A204.1 (cell line): ENCODE results near the gene FAM193A.
"Not testable (repeated sequence)": the region's sequence is repeated elsewhere in the genome, so short reads cannot be mapped to it uniquely, and the experiment has no call there.

Experiments
- FAIRE-seq: peaks from 2 replicates; lab custom pipeline; 2012; peaks lifted over from hg19 to GRCh38; lab: Jason Lieb, UNC

The FAM193A gene

GRCh38 chr4:2578106-2578505 is 41.7 kb downstream of the FAM193A start:
- FAIRE-seq, result no peak

- no peak for FAIRE-seq
Observed at GRCh38 chr4:2579910-2580309, 43.5 kb downstream of the FAM193A start.

GRCh38 chr4:2583092-2583491 is 46.6 kb downstream of the FAM193A start:
- no peak for FAIRE-seq

- FAIRE-seq, result no peak
Observed at GRCh38 chr4:2583517-2583916, 47.1 kb downstream of the FAM193A start.

- FAIRE-seq, result no peak
Observed at GRCh38 chr4:2586502-2586901, 50.1 kb downstream of the FAM193A start.

- no peak for FAIRE-seq
Observed at GRCh38 chr4:2587213-2587823, 50.9 kb downstream of the FAM193A start.

- no peak for FAIRE-seq
Observed at GRCh38 chr4:2588259-2588658, 51.8 kb downstream of the FAM193A start.

- FAIRE-seq, result no peak
Observed at GRCh38 chr4:2591189-2591588, 54.7 kb downstream of the FAM193A start.

- FAIRE-seq, result not testable (repeated sequence)
Observed at GRCh38 chr4:2592014-2592413, 55.6 kb downstream of the FAM193A start.

GRCh38 chr4:2592572-2592971 is 56.1 kb downstream of the FAM193A start:
- no peak for FAIRE-seq

- no peak for FAIRE-seq
Observed at GRCh38 chr4:2593003-2593402, 56.6 kb downstream of the FAM193A start.

- no peak for FAIRE-seq
Observed at GRCh38 chr4:2595436-2595835, 59.0 kb downstream of the FAM193A start.

GRCh38 chr4:2595952-2596552 is 59.6 kb downstream of the FAM193A start:
- no peak for FAIRE-seq

- FAIRE-seq, result no peak
Observed at GRCh38 chr4:2596611-2597010, 60.2 kb downstream of the FAM193A start.

GRCh38 chr4:2598511-2599303 is 62.3 kb downstream of the FAM193A start:
- no peak for FAIRE-seq

GRCh38 chr4:2599304-2599654 is 62.8 kb downstream of the FAM193A start:
- no peak for FAIRE-seq

GRCh38 chr4:2600878-2601277 is 64.4 kb downstream of the FAM193A start:
- FAIRE-seq, result no peak

- FAIRE-seq, result no peak
Observed at GRCh38 chr4:2604614-2605013, 68.2 kb downstream of the FAM193A start.

GRCh38 chr4:2606960-2607506 is 70.6 kb downstream of the FAM193A start:
- FAIRE-seq, result no peak

- no peak for FAIRE-seq
Observed at GRCh38 chr4:2607822-2608221, 71.4 kb downstream of the FAM193A start.

- FAIRE-seq, result no peak
Observed at GRCh38 chr4:2608291-2608690, 71.8 kb downstream of the FAM193A start.

- no peak for FAIRE-seq
Observed at GRCh38 chr4:2615821-2616220, 79.4 kb downstream of the FAM193A start.

- FAIRE-seq, result no peak
Observed at GRCh38 chr4:2617955-2618354, 81.5 kb downstream of the FAM193A start.
